ENCODE measurements around the gene AK5. TPM values are rescaled to one million over a fixed set of nuclear protein-coding genes. Genes with fewer than 3 reads are reported as not detected.

Gene AK5
- total and polyA plus RNA-seq, 2 of the 4 experiments (the other 2 are of a cell fraction): 22.5 to 25.8 TPM

DNA sequence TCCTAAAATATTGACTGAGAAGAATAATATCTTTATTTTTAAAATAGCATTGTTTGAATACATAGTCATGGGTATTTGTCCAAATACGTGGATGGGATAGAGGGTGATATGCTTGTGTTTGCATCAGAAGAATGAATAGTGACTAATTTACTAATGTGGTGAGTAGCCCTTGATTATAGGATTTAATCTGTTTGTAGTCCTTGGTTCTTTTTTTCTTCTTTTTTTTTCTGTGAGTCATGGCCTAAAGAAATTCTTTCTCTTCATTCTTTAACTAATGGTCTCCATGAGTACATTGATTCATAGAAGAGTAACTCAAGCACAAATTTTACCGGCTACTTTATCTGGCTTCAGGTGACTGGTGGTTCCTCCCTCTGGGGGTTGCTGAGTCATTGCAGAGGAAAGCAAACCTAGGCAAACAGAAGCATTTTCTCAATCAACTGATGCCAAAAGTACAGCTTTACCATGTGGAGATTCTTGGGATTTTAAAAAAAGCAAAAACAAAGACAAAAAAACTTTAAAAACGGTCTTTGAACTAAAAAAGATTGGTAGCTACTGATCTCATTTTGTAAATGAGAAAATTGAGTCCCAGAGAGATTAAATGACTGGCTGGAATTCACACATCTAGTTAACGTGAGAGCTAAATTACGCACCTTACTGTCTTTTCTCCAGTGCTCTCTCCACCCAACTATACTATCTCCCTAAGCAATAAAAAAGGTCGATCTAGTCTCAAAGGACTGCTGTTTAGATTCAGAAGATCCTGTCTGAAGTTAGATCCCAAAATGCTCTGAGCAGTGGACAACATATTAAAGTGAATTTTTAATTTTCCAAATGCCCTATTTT, 40.5 kb downstream of the AK5 start:
- Histone ChIP-seq H2BK120ac (ENCODE audit: low read depth, low read length) (peak overlapping the region; percentile 84), H2AFZ (replicated peaks; ENCODE audit: low read length, poor library complexity) (no peak overlapping the region), H4K8ac (ENCODE audit: low read depth in 2 of 2, low read length in 2 of 2) (peak overlapping the region; percentile 64 to 75), H3K36me3 (ENCODE audit: control insufficient read depth, insufficient read depth, low read length) (no peaks in the 10 kb centered on the region), H3K14ac (replicated peaks; ENCODE audit: low read depth, low read length) (peak overlapping the region; percentile 44), H3K9ac (ENCODE audit: low read depth, low read length) (no peak overlapping the region; the same call in 1 of the 2 replicates), H2AK9ac (replicated peaks; ENCODE audit: low read depth, low read length, poor library complexity) (no peak overlapping the region), H3K27me3 (ENCODE audit: control insufficient read depth, insufficient read depth, low read length) (no peaks in the 10 kb centered on the region), H2BK20ac (ENCODE audit: low read depth, low read length) (peak overlapping the region; percentile 92), H4K20me1 (ENCODE audit: insufficient read depth, low read length) (no peaks in the 10 kb centered on the region), H3K23ac (ENCODE audit: low read depth, low read length) (peak overlapping the region; percentile 96), H3K4me1 (ENCODE audit: control insufficient read depth, insufficient read depth, low read length) (peaks cover 11% of the 10 kb centered on the region), H2AK5ac (ENCODE audit: low read depth, low read length) (peak overlapping the region; percentile 33), H2BK5ac (ENCODE audit: low read depth, low read length, poor library complexity, severe bottlenecking) (peak overlapping the region; percentile 84), H3K18ac (ENCODE audit: low read depth, low read length) (peak overlapping the region; percentile 98), H3K9me1 (ENCODE audit: insufficient read depth, low read length) (0 out of 2 replicates have a peak, but pooled peaks cover 3% of the 10 kb centered on the region), H3K27ac (ENCODE audit: insufficient read depth, low read length) (peak overlapping the region; percentile 25; the same call in 1 of the 2 replicates), H3K4me2 (ENCODE audit: low read depth, low read length) (peak overlapping the region; percentile 0; the same call in 1 of the 2 replicates), H2BK15ac (ENCODE audit: low read depth, low read length) (peak overlapping the region; percentile 66; the same call in 2 of the 3 replicates), H4K91ac (ENCODE audit: insufficient read depth, low read depth, low read length) (peak overlapping the region; percentile 65), H4K5ac (ENCODE audit: low read depth, low read length) (peak overlapping the region; percentile 94; the same call in 1 of the 2 replicates), H3K79me1 (ENCODE audit: low read depth in 1 of 2, low read length in 2 of 2) (peaks cover 0 to 31% of the 10 kb centered on the region in 2 experiments; a peak in 3 of 4 replicates), H3K9me3 (ENCODE audit: control insufficient read depth, insufficient read depth, low read length) (no peaks in the 10 kb centered on the region), H3K4ac (ENCODE audit: low read depth, low read length) (peak overlapping the region; percentile 85; the same call in 1 of the 2 replicates), H3K56ac (ENCODE audit: extremely low read depth, insufficient read depth, low read length) (peak overlapping the region; percentile 35), H3K4me3 (ENCODE audit: insufficient read depth, low read depth, low read length) (no peak overlapping the region)
- CTCF ChIA-PET: interaction anchor here (0.6 kb wide), 1 partner anchor 124 kb away, joined by 3 read pairs; no protein-coding TSS in a partner anchor
- BruUV-seq (replicated peaks): no TSS peak
- intact Hi-C loops (cut with micrococcal nuclease) (no loop called here), dilution Hi-C loops (cut with HindIII; ENCODE audit: low sequenced_read_pairs, unreplicated experiment) (no loop called here), in situ Hi-C loops (cut with MboI; ENCODE audit: low sequenced_read_pairs) (no loop called here)
- ATAC-seq (ENCODE audit: low read depth) (peak; percentile 82), DNase-seq (peak; percentile 91)
- WGBS, 2 experiments (ENCODE audit: extremely low coverage in 2 of 2, insufficient read length in 1 of 2): no CpG with 5 or more reads among the region's 6 CpGs
- POLR2A ChIA-PET (ENCODE audit: unreplicated experiment): no interaction called here
- TF ChIP-seq CHD1 (IDR thresholded peaks at IDR 0.05; ENCODE audit: low read depth, low read length): no peak
- peak; percentile 47; the same call in 1 of the 2 replicates for TF ChIP-seq BHLHE40 (IDR thresholded peaks at IDR 0.05; ENCODE audit: low read depth, low read length)
- TF ChIP-seq POLR2A (IDR thresholded peaks at IDR 0.05; ENCODE audit: low read depth, low read length): no peak
- TF ChIP-seq CEBPB (IDR thresholded peaks at IDR 0.05; ENCODE audit: low read depth, low read length): peak; percentile 70
- TF ChIP-seq SMC3 (IDR thresholded peaks at IDR 0.05; ENCODE audit: low read depth, low read length): no peak
- TF ChIP-seq MAZ (IDR thresholded peaks at IDR 0.05; ENCODE audit: borderline replicate concordance, low read depth, low read length): no peak
- TF ChIP-seq, protein P1, sequence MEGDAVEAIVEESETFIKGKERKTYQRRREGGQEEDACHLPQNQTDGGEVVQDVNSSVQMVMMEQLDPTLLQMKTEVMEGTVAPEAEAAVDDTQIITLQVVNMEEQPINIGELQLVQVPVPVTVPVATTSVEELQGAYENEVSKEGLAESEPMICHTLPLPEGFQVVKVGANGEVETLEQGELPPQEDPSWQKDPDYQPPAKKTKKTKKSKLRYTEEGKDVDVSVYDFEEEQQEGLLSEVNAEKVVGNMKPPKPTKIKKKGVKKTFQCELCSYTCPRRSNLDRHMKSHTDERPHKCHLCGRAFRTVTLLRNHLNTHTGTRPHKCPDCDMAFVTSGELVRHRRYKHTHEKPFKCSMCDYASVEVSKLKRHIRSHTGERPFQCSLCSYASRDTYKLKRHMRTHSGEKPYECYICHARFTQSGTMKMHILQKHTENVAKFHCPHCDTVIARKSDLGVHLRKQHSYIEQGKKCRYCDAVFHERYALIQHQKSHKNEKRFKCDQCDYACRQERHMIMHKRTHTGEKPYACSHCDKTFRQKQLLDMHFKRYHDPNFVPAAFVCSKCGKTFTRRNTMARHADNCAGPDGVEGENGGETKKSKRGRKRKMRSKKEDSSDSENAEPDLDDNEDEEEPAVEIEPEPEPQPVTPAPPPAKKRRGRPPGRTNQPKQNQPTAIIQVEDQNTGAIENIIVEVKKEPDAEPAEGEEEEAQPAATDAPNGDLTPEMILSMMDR (conservative IDR thresholded peaks at IDR 0.05; ENCODE audit: low read depth, low read length): no peak
- TF ChIP-seq MAFK (IDR thresholded peaks at IDR 0.05; ENCODE audit: low read depth, low read length): peak; percentile 58
- TF ChIP-seq, protein P2, sequence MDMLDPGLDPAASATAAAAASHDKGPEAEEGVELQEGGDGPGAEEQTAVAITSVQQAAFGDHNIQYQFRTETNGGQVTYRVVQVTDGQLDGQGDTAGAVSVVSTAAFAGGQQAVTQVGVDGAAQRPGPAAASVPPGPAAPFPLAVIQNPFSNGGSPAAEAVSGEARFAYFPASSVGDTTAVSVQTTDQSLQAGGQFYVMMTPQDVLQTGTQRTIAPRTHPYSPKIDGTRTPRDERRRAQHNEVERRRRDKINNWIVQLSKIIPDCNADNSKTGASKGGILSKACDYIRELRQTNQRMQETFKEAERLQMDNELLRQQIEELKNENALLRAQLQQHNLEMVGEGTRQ (IDR thresholded peaks at IDR 0.05; ENCODE audit: low read depth, low read length): peak; percentile 26; the same call in 1 of the 2 replicates
- TF ChIP-seq RFX5 (IDR thresholded peaks at IDR 0.05; ENCODE audit: low read depth, low read length): no peak
- TF ChIP-seq FOS (IDR thresholded peaks at IDR 0.05; ENCODE audit: low read depth, low read length): peak; percentile 47; the same call in 1 of the 2 replicates
- no peak for TF ChIP-seq RAD21 (IDR thresholded peaks at IDR 0.05; ENCODE audit: low read length)
- no peak for TF ChIP-seq RCOR1 (IDR thresholded peaks at IDR 0.05; ENCODE audit: insufficient replicate concordance, low read length)
- peak; percentile 87 for TF ChIP-seq NFE2L2 (IDR thresholded peaks at IDR 0.05; ENCODE audit: low read depth, low read length)
